Effector memory CD4-positive, alpha-beta T cell (primary cell): Measurements from ENCODE around the gene SPEM1.
"Not testable (repeated sequence)": the region's sequence is repeated elsewhere in the genome, so short reads cannot be mapped to it uniquely, and the experiment has no call there.

ENCODE experiments used
- DNase-seq, 3 donors: peaks; one replicate each; pipeline ENCODE4 v3.0.0-alpha.2; 2020
- H3K27ac ChIP-seq: 2 replicates; pipeline ENCODE4 v1.7.0; 2013; ENCODE audit warnings: mild to moderate bottlenecking, low read length, moderate library complexity; ENCODE audit not compliant: insufficient read depth, poor library complexity, severe bottlenecking
- H3K27me3 ChIP-seq: replicated peaks from 2 replicates; pipeline ENCODE4 v1.7.0; 2013; ENCODE audit warnings: mild to moderate bottlenecking, low read length; ENCODE audit not compliant: insufficient read depth, control insufficient read depth, poor library complexity, severe bottlenecking
- H3K36me3 ChIP-seq: 2 replicates; pipeline ENCODE4 v1.7.0; 2013; ENCODE audit warnings: mild to moderate bottlenecking, low read length, moderate library complexity; ENCODE audit not compliant: control insufficient read depth, insufficient read depth
- H3K4me1 ChIP-seq: 2 replicates; pipeline ENCODE4 v1.7.0; 2013; ENCODE audit warnings: low read length, mild to moderate bottlenecking; ENCODE audit not compliant: control insufficient read depth, insufficient read depth, poor library complexity, severe bottlenecking
- H3K4me3 ChIP-seq: 2 replicates; pipeline ENCODE4 v1.7.0; 2013; ENCODE audit warnings: low read length, low read depth, mild to moderate bottlenecking; ENCODE audit not compliant: insufficient read depth, poor library complexity, severe bottlenecking
- H3K9me3 ChIP-seq: 2 replicates; pipeline ENCODE4 v1.7.0; 2013; ENCODE audit warnings: mild to moderate bottlenecking, low read length, moderate library complexity; ENCODE audit not compliant: control insufficient read depth

SPEM1 gene

DNA sequence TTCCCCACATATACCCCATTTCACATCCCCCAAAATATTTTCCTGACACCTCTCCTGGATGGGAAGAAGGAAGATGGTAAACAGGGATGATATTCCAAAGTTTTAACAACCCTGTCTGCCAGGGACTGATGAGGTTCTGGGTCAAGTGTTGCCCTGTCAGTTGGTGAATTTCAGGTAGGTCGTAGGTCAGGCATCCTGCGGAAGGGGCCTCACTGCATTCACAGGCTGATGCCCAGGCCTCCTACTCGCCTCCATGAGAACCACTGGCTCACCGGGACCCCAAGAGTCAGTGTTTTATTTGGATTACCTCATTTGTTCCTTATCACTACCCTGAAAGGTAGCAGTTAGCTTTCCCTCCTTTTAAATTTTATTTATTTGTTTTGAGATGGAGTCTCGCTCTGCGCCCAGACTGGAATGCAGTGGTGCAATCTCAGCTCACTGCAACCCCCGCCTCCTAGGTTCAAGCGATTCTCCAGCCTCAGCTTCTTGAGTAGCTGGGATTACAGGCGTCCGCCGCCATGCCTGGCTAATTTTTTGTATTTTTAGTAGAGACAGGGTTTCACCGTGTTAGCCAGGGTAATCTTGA is 48.8 kb downstream of the SPEM1 start:
- Histone ChIP-seq H3K9me3 (no peaks in the 10 kb centered on the region), H3K27ac (no peak overlapping the region), H3K27me3 (no peaks in the 10 kb centered on the region), H3K4me1 (no peaks in the 10 kb centered on the region), H3K4me3 (no peak overlapping the region), H3K36me3 (peaks cover 24% of the 10 kb centered on the region)
- DNase-seq = no peak

DNA sequence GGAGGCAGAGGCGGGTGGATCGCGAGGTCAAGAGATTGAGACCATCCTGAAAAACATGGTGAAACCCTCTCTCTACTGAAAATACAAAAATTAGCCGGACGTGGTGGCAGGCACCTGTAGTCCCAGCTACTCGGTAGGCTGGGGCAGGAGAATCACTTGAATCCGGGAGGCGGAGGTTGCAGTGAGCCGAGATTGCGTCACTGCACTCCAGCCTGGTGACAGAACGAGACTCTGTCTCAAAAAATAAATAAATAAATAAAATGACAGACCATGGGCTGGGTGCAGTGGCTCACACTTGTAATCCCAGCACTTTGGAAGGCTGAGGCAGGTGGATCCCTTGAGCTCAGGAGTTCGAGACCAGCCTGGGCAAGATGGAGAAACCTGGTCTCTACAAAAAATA is 49.7 kb downstream of the SPEM1 start:
- DNase-seq, H3K4me1 ChIP-seq, H3K27me3 ChIP-seq, H3K27ac ChIP-seq, H3K4me3 ChIP-seq, H3K9me3 ChIP-seq: not testable (repeated sequence)
- peaks cover 22% of the 10 kb centered on the region for H3K36me3 ChIP-seq

DNA sequence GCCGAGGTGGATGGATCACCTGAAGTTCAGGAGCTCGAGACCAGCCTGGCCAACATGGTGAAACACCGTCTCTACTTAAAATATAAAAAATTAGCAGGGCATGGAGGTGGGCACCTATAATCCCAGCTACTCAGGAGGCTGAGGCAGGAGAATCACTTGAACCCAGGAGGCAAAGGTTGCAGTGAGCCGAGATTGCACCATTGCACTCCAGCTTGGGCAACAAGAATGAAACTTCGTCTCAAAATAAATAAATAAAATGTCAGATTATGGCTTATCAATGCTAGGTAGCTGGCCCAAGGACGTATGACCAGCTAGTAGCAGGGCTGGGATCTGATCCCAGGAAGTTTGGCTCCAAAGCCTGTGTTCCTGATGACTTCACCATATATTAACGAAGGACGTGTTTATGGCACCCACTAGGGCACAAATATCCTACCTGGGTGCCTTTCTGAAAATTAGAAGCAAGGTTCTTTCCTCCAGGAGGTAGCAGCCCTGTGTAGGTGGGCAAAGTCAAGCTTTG is 50.4 kb downstream of the SPEM1 start:
- not testable (repeated sequence) for H3K4me1 ChIP-seq, H3K4me3 ChIP-seq, H3K27ac ChIP-seq, H3K27me3 ChIP-seq, DNase-seq, H3K9me3 ChIP-seq
- H3K36me3 ChIP-seq = peaks cover 18% of the 10 kb centered on the region
